RWPE1 (cell line): Measurements from ENCODE around the gene F5.

Experiments used
- CTCF ChIA-PET: fragments of 350-600 bp; sonication (Branson Sonifier 250); formaldehyde crosslinking; extraction: SDS; loops from one replicate; lab custom pipeline; 2021; lab: Yijun Ruan, JAX
- POLR2A ChIA-PET: fragments of 400-600 bp; formaldehyde crosslinking; extraction: SDS; loops from one replicate; lab custom pipeline; 2020; ENCODE audit warnings: antibody characterized with exemption; ENCODE audit not compliant: low non-redundant PET; lab: Yijun Ruan, JAX
- DNase-seq: peaks from one replicate; pipeline ENCODE4 v3.0.0; 2012; ENCODE audit warnings: low spot score
- H3K27ac ChIP-seq: fragments of 450-650 bp; 2 replicates; pipeline ENCODE4 v1.5.1; 2017
- CTCF ChIP-seq: fragments of 450-650 bp; conservative IDR thresholded peaks from 2 replicates; pipeline ENCODE4 v1.5.1; 2017; ENCODE audit warnings: low read depth, mild to moderate bottlenecking

The F5 gene

GRCh38 chr1:169485431-169486280 lies 100.6 kb downstream of the F5 start, which contains the start of gene SLC19A2:
Gene SLC19A2 (minus strand): TSS chr1:169485944. CDS start chr1:169485766, 178 bp downstream.
- peak; percentile 99 for DNase-seq
- POLR2A ChIA-PET: interaction anchor here (0.6 to 1.0 kb wide), 2 partner anchors 25 to 280 kb away, joined by 3 to 4 read pairs; no protein-coding TSS in a partner anchor
- CTCF ChIA-PET: interaction anchor here (0.7 to 1.0 kb wide), 3 partner anchors 43 to 60 kb away, joined by 4 to 5 read pairs (median 4); no protein-coding TSS in a partner anchor
- peak; percentile 39 for TF ChIP-seq CTCF
- peak within 1 kb of the TSS; percentile 97 for H3K27ac ChIP-seq

GRCh38 chr1:169484683-169485430 lies 101.4 kb downstream of the F5 start:
- peak; percentile 25 for DNase-seq
- POLR2A ChIA-PET: no interaction called here

GRCh38 chr1:169484101-169484500 lies 102.2 kb downstream of the F5 start:
- ChIA-PET POLR2A (no interaction called here), CTCF (no interaction called here)
- TF ChIP-seq CTCF: no peak
- H3K27ac ChIP-seq: no peak overlapping the region
- peak; percentile 45 for DNase-seq

More at GRCh38 chr1:169484683-169485430, 101.4 kb downstream of the F5 start:
- CTCF ChIA-PET: no interaction called here
- no peak for TF ChIP-seq CTCF
- H3K27ac ChIP-seq: peak overlapping the region; percentile 97

GRCh38 chr1:169483500-169483966 lies 102.7 kb downstream of the F5 start:
- DNase-seq: no peak
- H3K27ac ChIP-seq: no peak overlapping the region
- ChIA-PET CTCF (no interaction called here), POLR2A (no interaction called here)
- TF ChIP-seq CTCF: no peak

- CTCF ChIA-PET: interaction anchor here (0.7 to 1.3 kb wide), 3 partner anchors 13 to 86 kb away, joined by 3 to 7 read pairs (median 7); no protein-coding TSS in a partner anchor
- no peak overlapping the region for H3K27ac ChIP-seq
- no peak for DNase-seq
- POLR2A ChIA-PET: no interaction called here
- TF ChIP-seq CTCF: no peak
These were observed 106.8 kb downstream of the F5 start for GRCh38 chr1:169479363-169480066.
